Superior temporal gyrus (tissue), 1 donor: Measurements from ENCODE around the gene VCAN.

Experiments used
- DNase-seq: peaks from one replicate; pipeline ENCODE4 v3.0.0-alpha.2; 2016; ENCODE audit errors: extremely low spot score

Gene VCAN

DNA sequence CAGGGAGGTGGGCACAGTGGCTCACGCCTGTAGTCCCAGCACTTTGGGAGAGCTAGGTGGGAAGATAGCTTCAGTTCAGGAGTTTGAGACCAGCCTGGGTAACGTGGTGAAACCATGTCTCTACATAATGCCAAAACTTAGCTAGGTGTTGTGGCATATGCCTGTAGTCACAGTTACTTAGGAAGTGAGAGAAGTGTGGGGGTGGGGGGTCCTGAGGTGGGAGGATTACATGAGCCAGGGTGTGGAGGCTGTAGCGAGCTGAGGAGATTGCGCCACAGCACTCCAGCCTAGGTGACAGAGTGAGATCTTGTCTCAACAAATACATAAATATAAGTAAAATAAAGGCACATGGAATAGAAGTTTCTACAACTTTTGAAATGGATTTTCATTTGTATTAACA lies 23.1 kb downstream of the VCAN start:
- DNase-seq = no peak

DNA sequence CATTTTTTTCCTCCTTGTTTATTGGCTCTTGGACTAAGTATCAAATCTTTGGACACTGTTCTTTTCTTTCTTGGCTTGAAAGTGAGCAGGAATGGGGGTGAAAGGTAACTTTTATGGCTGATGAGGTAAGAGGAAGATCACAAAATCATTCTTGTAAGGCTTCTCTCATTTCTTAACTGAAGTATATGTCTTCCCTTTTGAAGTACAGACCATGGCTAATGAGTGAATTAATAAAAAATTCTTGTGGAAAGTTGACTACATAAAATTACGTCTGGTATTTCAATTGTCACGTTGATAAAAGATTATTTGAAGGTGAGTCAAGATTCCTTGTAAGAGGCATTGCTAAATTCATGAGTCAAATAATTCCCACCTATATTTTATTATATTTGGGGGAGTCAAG lies 25.1 kb downstream of the VCAN start:
- no peak for DNase-seq

- DNase-seq = no peak
These were observed 27.0 kb downstream of the VCAN start for GRCh38 chr5:83498585-83498984.

GRCh38 chr5:83503662-83504061 lies 32.1 kb downstream of the VCAN start:
- no peak for DNase-seq

DNA sequence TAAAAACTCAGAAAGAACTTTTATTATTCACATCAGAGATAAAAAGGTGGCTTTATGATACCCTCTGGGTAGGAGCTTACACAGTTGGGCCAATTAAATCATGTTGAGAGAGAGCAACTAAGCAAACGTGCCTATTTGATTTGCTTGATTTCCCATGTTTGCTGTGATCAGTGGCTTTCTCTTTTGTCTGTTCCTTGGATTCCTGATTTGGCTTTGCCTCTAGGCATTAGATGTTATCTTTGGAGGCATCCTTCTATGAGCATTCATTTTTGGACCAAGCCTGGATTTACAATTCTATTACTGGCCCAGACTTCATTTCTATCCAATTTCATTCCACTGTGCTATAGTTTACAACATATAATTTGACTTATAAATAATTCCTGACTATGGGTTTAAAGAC lies 35.9 kb downstream of the VCAN start:
- no peak for DNase-seq

DNA sequence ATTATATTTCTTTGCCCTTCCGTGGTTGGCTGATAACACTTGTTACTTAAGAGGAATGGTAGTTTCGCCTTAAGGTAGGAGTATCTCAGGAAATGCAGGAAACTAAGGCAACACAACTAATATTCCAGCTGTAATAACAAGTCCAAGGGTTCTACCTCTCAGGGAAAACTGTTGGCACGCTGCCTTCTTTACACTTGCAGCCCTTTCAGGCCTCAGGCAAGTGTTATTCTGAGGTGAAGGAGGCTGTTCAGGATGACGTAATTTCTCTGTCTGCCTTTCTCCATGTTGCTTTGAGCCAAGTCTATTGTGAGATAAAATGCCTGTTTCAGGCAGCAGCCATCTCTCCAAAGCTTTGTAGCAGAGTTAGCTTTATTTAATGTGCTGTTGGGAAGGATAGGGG lies 38.0 kb downstream of the VCAN start:
- no peak for DNase-seq

DNA sequence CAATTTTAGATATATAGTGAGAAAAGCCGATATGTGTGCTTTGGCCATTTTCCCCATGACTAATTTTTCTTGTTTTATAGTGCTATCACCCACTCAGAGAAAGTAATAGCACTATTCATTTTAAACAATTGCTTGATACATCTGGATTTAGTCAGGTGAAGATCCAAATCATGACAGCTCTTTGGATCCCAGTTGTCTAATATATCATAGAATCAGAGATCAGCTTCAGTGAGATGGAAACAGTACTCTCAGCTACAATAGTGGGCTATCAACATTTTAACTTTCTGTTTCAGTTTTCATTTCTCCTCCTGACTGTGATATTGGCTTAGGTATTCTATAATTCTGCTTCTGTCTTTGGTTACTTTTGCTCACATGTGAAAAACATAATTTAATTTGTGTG lies 38.7 kb downstream of the VCAN start:
- no peak for DNase-seq

DNA sequence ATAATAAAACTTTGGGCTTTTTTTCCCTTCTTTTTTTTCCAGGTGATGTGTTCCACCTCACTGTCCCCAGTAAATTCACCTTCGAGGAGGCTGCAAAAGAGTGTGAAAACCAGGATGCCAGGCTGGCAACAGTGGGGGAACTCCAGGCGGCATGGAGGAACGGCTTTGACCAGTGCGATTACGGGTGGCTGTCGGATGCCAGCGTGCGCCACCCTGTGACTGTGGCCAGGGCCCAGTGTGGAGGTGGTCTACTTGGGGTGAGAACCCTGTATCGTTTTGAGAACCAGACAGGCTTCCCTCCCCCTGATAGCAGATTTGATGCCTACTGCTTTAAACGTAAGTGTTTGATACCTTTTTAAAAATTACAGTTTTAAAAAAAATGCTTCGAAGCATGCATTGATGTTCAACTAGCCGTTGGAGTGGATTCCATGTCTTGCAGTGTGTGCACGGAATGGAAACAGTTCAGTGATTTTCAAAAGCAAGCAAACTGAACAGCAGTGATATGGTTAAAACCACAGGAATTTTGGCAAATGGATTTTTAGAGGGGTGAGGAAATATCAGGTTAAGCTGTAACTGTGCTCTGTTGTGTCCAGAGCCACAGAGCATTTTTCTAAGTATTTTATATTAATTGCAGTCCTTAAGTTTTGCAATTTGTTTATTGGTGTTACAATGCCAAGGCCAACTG lies 40.7 kb downstream of the VCAN start:
- no peak for DNase-seq

DNA sequence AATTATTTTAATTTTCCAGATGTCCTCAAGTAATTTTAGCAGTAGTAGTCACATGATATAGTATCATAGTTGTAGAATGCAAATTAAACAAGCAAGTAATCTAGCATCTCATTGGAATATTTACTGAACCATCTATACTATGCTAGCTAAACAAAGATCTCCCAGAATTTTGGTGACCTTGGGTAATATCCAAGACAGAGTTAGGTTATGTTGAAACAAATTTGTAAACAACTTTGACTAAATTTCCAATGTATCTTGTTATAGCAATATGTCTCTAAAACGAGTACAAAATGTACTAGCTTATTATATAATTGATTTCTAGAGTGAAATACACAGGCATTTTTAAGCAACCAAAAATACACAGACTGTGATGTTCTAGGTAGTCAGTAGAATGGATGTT lies 41.5 kb downstream of the VCAN start:
- peak; percentile 39 for DNase-seq

DNA sequence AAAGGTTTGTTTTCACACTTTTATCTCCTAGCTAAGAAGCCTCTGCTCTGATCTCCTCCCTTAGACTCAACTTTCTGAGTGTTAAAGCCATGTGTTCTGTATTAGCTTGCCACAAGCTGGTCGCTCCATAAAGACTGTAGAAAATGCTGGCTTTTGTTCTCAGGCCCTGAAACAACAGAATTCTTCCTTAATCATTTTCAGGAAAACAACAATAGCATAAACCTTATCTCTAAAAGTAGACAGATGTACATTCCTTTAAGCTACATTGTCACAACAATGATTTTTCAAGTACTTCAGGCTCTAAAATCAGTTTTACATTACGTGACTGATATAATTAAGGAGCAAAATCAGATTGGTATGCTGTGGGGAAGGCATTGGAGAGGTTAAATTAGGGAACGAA lies 41.9 kb downstream of the VCAN start:
- DNase-seq = no peak

DNA sequence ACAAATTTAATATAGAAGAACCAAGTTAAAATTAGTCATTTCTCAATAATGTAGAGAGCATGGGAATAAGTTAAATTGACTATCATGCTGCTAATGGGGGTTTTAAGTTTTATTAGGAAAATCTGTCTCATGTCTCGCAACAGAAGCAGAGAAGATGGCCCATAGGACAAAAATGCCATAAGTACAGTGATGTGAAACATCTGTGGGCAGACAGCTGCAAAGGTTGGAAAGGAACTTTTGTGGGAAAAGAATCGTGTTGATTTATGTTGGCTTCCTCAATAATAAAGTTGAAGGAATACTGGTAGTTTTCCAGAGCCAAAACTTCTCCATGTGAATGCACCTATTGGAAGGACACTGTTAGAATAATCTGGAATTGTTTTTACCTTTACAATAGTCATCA lies 44.8 kb downstream of the VCAN start:
- no peak for DNase-seq

DNA sequence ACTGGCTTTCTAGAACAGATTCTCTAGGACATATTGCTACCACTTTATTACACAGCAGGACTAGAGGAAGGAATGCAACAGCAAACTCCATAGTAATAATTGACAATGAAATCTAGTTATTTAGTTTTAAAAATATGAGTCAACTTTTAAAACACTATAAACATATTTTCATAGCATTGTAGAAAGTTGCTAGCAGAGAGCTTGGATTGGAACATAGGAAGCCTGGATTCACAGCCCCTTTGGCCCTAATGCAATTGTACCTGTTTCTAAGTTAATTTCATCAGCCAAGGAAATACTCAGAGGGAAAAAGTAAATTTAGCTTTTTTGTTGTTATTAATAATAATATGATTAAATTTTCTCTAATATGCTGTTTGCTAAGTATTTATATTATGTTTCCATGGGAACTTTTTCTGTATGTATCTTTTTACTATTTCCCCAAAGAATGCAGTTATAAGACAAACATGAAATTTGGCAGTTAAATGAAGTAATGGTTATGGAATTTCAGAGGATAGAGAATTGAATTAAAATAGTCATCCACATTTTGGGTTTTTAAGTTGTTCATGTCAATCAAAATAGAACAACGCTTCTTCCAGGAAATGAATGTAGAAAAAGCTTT lies 45.6 kb downstream of the VCAN start:
- no peak for DNase-seq

DNA sequence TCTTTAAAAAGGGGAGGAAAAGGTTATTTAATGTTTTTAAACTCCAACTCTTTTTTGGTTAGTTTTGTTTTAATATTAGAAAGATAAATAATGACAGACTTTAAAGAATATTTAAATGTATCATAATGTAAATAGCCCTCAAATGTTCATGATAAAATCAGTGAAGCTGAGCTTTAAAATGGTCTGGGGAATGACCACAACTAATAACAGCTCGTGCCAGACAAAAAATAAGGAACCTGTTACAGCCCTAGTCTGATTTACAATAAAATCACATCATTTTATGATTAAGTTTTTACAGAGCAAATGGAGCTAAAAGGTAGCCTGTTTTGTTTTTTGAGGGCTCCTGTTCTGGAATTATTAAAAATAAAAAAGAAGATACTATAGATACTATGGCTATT lies 46.1 kb downstream of the VCAN start:
- DNase-seq = no peak

- no peak for DNase-seq
These were observed 46.9 kb downstream of the VCAN start for GRCh38 chr5:83518319-83519061.

GRCh38 chr5:83522446-83522845 lies 50.9 kb downstream of the VCAN start:
- no peak for DNase-seq

GRCh38 chr5:83523929-83524328 lies 52.4 kb downstream of the VCAN start:
- no peak for DNase-seq

DNA sequence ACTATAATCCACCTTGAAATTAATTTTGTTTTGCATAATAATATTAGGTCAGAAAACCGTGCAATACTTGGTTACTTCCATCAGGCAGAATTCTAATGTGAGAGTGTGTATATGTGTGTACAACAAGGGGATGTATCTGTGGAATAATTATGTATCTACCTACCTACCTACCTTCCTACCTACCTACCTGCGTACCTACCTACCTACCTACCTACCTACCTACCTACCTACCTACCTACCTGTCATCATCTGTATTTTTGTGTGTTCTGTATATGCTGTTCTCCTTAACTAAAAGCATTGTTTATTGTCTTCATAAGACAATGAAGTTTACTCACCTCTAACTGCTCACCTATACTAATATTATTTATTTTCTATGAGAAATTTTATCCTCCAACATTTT lies 52.8 kb downstream of the VCAN start:
- DNase-seq = no peak

DNA sequence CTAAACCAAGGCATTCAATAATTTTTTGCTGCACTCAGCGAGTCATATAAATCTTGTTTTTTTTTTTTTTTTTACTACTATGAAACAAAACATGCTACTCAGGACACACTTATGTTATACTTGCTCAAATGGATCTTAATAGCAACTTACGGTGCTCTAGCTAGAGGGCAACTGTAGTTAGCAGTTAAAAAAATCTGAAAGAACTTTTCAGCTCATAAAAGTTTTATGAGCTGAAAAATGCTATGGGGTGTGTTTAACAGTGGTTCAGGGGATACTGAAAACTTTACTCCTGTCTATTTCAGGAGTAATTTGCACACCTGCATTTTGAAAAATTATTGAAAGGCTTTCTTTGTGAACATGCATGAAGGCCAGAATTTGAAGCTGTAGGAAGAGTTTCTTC lies 53.4 kb downstream of the VCAN start:
- no peak for DNase-seq

- no peak for DNase-seq
These were observed 54.7 kb downstream of the VCAN start for GRCh38 chr5:83526289-83526688.

- no peak for DNase-seq
These were observed 55.7 kb downstream of the VCAN start for GRCh38 chr5:83527221-83527620.

GRCh38 chr5:83527722-83528438 lies 56.3 kb downstream of the VCAN start:
- no peak for DNase-seq

DNA sequence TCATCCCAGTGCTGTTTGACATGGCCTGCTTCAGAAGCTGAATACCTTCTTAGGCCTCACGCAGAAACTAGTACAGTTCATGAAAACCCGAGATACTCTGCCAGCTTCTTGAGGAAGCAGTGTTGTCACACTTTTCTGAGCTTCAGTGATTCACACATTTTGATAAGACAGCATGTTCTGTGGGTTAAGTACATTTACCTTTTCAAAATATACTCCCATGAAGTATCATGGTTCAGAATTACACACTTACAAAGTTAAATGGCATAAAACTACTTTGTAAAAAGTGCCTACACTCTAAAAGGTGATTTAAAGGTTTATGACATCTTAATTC lies 56.9 kb downstream of the VCAN start:
- DNase-seq = no peak

DNA sequence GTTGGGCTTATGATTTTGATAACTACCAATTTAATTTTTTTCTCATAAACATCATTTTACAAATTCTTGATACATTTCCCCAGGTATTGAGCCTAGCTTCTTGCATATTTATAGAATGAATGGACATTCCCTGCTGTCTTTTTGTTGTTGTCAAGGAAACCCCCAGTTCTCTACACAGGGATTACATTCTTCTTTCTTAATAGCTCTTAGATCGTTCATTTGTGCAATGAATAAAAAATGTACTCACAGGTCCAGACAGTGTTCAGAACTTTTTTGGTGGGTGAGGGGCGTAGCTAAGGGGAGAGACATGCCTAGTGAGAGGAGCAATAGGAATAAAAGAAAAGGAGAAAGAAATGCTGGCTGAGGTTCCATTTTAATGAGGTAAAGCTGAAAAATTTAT lies 58.6 kb downstream of the VCAN start:
- no peak for DNase-seq
